ENCODE data around the gene STK32C.

STK32C gene

DNA sequence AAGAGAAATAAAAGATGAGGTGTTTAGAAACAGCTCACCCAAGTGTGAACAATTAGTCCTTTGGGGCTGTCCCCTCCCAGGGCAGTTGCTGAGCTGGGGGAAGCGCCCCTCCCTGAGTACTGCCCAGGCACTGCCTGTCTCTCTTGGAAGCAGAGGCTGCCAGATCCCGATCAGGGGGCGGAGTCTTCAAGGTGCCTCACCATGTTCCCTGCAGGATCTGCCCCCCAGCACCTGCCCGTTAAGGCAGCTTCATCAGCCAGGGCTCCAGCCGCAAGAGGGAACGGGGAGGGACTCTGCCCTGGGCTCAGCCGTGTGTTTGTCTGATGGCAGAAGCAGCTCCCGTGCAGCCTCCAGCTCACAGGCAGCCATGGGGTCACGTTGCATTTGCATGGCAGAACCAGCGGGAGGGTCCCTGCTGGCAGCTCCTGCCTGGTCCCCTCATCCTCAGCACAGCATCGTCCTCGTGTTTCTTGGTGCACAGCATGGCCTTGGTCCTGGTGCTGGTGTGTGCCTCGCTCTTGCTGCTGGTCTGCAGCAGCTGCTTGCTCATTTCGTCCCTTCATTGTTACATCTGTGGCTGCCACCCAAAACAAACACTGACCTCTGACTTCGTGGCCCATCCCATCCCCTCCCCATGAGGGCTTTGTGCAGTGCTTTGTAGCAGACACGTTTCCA lies 131.7 kb downstream of the STK32C start:
- H3K9ac ChIP-seq (ENCODE audit: insufficient read length): no peak overlapping the region
- H3K36me3 ChIP-seq (ENCODE audit: insufficient read depth, low read length): no peaks in the 10 kb centered on the region
- H3K27ac ChIP-seq: no peak overlapping the region
- DNase-seq (ENCODE audit: low read depth, low spot score): no peak
- TF ChIP-seq POLR2AphosphoS5 (IDR thresholded peaks at IDR 0.05; ENCODE audit: borderline replicate concordance, low read depth, low read length): no peak
- no peak for TF ChIP-seq FOXP2 (optimal IDR thresholded peaks at IDR 0.05; ENCODE audit: control extremely low read depth, extremely low read length, insufficient read depth)
- no peak for TF ChIP-seq EZH2 (IDR thresholded peaks at IDR 0.05)
- no peaks in the 10 kb centered on the region for H3K9me3 ChIP-seq (ENCODE audit: low read depth, low read length)
- H3K4me3 ChIP-seq: no peak overlapping the region

DNA sequence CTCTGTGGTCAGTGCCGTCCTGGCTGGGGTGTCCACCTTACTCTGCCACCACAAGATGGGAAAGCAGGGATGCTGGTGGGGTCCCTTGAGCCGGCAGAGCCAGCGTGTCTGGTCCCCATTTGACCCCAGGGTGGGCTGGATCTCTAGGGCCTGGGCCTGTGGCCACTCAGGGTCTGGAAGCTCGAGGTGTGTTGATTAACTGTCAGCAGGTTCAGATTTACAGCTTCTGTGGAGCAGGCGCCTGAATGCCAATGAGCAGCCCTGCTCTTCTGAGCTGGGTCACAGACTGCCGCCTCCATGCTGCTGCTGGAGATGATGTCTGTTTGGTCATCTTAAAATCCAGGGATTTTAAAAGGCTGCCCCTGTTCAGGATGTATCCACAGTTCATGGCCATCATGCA lies 132.3 kb downstream of the STK32C start:
- Histone ChIP-seq H3K36me3 (ENCODE audit: insufficient read depth, low read length) (no peaks in the 10 kb centered on the region), H3K27ac (no peak overlapping the region), H3K9me3 (ENCODE audit: low read depth, low read length) (no peaks in the 10 kb centered on the region), H3K4me3 (no peak overlapping the region), H3K9ac (ENCODE audit: insufficient read length) (no peak overlapping the region)
- TF ChIP-seq EZH2 (IDR thresholded peaks at IDR 0.05) (no peak), POLR2AphosphoS5 (IDR thresholded peaks at IDR 0.05; ENCODE audit: borderline replicate concordance, low read depth, low read length) (no peak), FOXP2 (optimal IDR thresholded peaks at IDR 0.05; ENCODE audit: control extremely low read depth, extremely low read length, insufficient read depth) (no peak)
- DNase-seq (ENCODE audit: low read depth, low spot score): no peak

DNA sequence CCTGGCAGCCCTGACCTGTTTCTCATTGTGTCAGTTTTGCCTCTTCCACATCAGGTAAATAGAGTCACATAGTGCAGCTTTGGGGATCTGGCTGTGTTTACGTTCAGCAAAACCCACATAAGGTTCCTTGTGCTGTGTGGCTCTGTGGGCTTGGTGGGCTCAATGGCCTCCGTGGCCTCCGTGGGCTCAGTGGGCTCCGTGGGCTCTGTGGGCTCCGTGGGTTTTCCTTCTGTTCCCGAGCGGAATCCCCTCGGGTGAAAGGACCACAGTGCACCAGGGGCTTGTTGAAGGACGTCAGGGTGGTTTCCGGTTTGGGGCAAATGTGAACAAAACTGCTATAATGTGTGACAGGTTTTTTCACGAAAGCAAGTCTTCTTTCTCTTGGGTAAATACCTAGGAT lies 133.5 kb downstream of the STK32C start:
- Histone ChIP-seq H3K4me3 (no peak overlapping the region), H3K36me3 (ENCODE audit: insufficient read depth, low read length) (no peaks in the 10 kb centered on the region), H3K9me3 (ENCODE audit: low read depth, low read length) (no peaks in the 10 kb centered on the region), H3K9ac (ENCODE audit: insufficient read length) (no peak overlapping the region), H3K27ac (no peak overlapping the region)
- TF ChIP-seq FOXP2 (optimal IDR thresholded peaks at IDR 0.05; ENCODE audit: control extremely low read depth, extremely low read length, insufficient read depth): no peak
- TF ChIP-seq POLR2AphosphoS5 (IDR thresholded peaks at IDR 0.05; ENCODE audit: borderline replicate concordance, low read depth, low read length): no peak
- TF ChIP-seq EZH2 (IDR thresholded peaks at IDR 0.05): no peak
- DNase-seq (ENCODE audit: low read depth, low spot score): no peak

DNA sequence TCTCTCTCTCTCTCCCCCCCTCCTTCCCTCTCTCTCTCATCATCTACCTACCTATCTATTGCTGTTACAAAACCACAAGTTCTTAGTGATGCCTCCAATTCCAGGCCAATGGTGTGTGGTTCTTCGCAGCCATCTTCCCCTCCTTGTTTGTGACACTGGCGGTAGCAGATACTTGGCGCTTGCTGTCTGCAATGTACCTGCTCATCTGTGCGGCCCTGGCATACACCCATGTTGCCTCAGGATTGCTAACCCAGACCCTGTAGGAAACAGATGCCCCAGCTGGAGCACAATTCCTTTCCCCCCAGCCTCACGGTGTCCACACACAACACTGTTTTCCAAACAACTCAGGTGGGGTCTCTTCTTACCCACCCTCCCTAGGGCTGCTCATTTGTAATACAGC lies 134.6 kb downstream of the STK32C start:
- Histone ChIP-seq H3K4me3 (no peak overlapping the region), H3K9me3 (ENCODE audit: low read depth, low read length) (no peaks in the 10 kb centered on the region), H3K27ac (no peak overlapping the region), H3K9ac (ENCODE audit: insufficient read length) (no peak overlapping the region), H3K36me3 (ENCODE audit: insufficient read depth, low read length) (no peaks in the 10 kb centered on the region)
- TF ChIP-seq EZH2 (IDR thresholded peaks at IDR 0.05) (no peak), POLR2AphosphoS5 (IDR thresholded peaks at IDR 0.05; ENCODE audit: borderline replicate concordance, low read depth, low read length) (no peak), FOXP2 (optimal IDR thresholded peaks at IDR 0.05; ENCODE audit: control extremely low read depth, extremely low read length, insufficient read depth) (no peak)
- DNase-seq (ENCODE audit: low read depth, low spot score): no peak

DNA sequence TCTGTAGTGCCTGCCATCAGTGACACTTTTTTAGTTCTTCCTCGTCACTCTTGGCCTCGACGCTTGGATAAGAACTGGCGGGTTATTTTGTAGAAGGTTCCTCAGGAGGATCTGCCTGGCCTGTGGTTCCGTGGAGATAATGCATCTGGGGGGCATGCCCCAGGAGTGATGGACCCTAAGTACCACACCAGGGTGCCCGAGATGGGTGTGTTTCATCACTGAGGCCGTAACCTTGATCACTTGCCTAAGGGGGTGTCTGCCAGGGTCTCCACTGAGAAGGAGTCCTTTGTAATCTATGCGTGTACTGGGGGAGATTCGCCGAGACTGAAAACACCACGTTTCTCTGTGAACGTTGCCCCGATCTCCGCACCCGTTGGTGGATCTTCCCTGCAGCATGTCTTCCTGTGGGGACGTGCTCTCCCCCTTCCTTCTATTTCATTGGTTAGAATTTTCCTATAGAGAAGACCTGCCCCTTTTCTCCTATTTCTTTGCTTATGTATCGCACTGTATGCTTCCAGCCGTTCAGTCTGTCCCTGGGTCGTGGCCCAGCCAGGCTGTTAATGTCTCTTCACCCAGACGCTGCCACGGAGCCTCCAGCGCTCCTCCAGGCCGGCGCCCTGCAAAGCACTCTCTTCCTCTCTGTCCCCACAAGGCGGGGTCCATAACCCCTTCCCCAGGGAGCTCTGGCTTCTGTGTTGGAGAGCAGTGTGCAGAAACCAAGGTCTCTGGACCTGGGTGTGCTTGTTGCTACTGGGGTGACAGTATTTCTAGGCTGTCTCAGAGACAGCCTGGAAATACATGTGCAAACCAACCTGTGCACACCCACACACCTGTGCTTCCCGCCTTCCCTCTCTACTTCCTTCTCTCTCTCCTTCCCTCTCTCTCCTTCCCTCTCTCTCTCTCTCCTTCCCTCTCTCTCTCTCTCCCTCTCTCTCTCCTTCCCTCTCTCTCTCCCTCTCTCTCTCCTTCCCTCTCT lies 135.4 kb downstream of the STK32C start:
- Histone ChIP-seq H3K27ac (no peak overlapping the region), H3K4me3 (no peak overlapping the region), H3K9me3 (ENCODE audit: low read depth, low read length) (no peaks in the 10 kb centered on the region), H3K9ac (ENCODE audit: insufficient read length) (no peak overlapping the region), H3K36me3 (ENCODE audit: insufficient read depth, low read length) (no peaks in the 10 kb centered on the region)
- TF ChIP-seq POLR2AphosphoS5 (IDR thresholded peaks at IDR 0.05; ENCODE audit: borderline replicate concordance, low read depth, low read length) (no peak), EZH2 (IDR thresholded peaks at IDR 0.05) (no peak), FOXP2 (optimal IDR thresholded peaks at IDR 0.05; ENCODE audit: control extremely low read depth, extremely low read length, insufficient read depth) (no peak)
- no peak for DNase-seq (ENCODE audit: low read depth, low spot score)

DNA sequence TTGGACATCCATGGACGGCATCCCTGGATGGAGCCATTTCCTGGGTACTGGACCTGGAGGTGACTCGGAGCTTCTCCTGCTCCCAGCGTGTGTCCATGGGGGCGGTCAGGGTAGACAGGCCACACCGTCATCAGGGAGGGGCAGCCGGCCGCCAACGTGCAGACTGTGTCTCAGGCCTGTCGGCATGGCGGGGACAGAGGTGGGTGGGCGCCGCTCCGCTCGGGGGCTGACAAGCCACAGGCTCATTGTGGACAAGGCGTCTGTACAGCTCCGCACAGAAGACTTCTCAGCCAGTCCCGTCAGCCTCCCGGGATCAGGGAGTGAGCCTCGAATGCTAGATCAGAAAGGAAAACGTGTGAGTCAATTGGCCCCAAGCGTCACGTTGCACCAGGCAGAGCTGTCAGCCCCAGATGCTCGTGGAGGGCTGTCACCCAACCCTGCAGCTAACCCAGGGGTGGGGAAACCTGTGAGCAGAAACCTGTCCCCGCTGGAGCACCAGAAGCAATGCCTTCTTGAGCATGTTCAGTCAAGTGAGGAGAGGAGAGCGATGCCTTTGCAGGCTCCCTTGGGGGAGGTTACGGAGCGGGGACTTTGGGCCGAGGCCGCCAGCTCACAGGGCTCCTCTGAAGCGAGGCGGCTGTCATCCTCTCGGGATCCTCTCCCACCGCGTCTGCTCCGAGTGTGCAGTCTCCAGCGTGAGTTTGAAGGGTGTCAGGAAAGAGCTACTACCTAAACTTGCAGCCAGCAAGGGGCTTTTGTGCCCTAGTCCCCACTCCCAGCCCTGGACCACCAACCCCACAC lies 137.0 kb downstream of the STK32C start:
- H3K4me3 ChIP-seq: no peak overlapping the region
- H3K9ac ChIP-seq (ENCODE audit: insufficient read length): no peak overlapping the region
- no peak overlapping the region for H3K27ac ChIP-seq
- H3K36me3 ChIP-seq (ENCODE audit: insufficient read depth, low read length): no peaks in the 10 kb centered on the region
- DNase-seq (ENCODE audit: low read depth, low spot score): no peak
- no peaks in the 10 kb centered on the region for H3K9me3 ChIP-seq (ENCODE audit: low read depth, low read length)
- TF ChIP-seq EZH2 (IDR thresholded peaks at IDR 0.05): no peak
- TF ChIP-seq FOXP2 (optimal IDR thresholded peaks at IDR 0.05; ENCODE audit: control extremely low read depth, extremely low read length, insufficient read depth): no peak
- TF ChIP-seq POLR2AphosphoS5 (IDR thresholded peaks at IDR 0.05; ENCODE audit: borderline replicate concordance, low read depth, low read length): no peak

DNA sequence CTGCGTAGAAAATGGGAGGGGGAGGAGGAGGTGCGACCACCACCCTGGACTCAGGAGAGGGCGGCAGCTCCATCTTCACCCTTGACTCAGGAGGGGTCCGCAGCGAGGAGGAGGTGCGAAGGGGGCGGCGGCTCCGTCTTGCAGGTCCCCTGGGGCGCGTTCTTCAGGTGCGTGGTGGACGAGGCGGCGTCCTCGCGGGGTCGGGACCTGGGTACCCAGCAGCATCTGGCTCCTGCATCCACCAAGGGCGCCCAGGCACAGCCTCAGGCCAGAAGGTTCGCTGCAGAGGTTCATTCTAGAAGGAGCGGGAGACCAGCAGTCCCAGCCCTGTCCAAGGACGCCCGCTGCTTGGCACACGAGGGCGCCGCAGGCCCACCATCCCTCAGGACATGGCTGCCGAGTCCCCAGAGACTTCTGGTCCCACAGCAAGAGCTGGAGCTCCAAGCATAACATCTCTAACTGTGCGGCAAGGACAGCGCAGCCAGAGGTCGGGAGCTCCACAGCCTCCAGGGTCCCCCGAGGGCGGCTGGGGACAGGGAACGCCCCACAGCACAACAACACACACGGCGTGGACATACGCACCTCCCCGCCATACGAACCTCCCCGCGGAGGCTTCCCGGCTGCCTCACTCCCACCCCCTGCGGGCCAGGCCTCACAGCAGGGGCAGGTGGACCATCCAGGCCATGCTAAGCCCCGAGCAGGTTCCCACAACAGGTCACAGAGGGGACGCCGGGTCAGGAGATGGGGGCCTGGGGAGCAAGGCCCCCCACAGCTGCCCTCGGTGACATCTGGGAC lies 137.8 kb downstream of the STK32C start:
- TF ChIP-seq EZH2 (IDR thresholded peaks at IDR 0.05) (no peak), FOXP2 (optimal IDR thresholded peaks at IDR 0.05; ENCODE audit: control extremely low read depth, extremely low read length, insufficient read depth) (no peak), POLR2AphosphoS5 (IDR thresholded peaks at IDR 0.05; ENCODE audit: borderline replicate concordance, low read depth, low read length) (no peak)
- Histone ChIP-seq H3K9me3 (ENCODE audit: low read depth, low read length) (no peaks in the 10 kb centered on the region), H3K27ac (no peak overlapping the region), H3K9ac (ENCODE audit: insufficient read length) (no peak overlapping the region), H3K36me3 (ENCODE audit: insufficient read depth, low read length) (no peaks in the 10 kb centered on the region), H3K4me3 (no peak overlapping the region)
- DNase-seq (ENCODE audit: low read depth, low spot score): no peak

All from SK-N-MC (cell line).